ENCODE results near the gene CTBS. TPM values are rescaled to one million over a fixed set of nuclear protein-coding genes. Genes with fewer than 3 reads are reported as not detected.

Gene CTBS
- total RNA-seq, 4 donors from 2014 or later = 15.1 to 16.9 (median 15.5) TPM

- WGBS, 2 donors = 92 to 100% methylated on average over 1 of the region's 1 CpG
- no peak for TF ChIP-seq POLR2A (IDR thresholded peaks at IDR 0.05)
- TF ChIP-seq, protein P1, sequence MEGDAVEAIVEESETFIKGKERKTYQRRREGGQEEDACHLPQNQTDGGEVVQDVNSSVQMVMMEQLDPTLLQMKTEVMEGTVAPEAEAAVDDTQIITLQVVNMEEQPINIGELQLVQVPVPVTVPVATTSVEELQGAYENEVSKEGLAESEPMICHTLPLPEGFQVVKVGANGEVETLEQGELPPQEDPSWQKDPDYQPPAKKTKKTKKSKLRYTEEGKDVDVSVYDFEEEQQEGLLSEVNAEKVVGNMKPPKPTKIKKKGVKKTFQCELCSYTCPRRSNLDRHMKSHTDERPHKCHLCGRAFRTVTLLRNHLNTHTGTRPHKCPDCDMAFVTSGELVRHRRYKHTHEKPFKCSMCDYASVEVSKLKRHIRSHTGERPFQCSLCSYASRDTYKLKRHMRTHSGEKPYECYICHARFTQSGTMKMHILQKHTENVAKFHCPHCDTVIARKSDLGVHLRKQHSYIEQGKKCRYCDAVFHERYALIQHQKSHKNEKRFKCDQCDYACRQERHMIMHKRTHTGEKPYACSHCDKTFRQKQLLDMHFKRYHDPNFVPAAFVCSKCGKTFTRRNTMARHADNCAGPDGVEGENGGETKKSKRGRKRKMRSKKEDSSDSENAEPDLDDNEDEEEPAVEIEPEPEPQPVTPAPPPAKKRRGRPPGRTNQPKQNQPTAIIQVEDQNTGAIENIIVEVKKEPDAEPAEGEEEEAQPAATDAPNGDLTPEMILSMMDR (IDR thresholded peaks at IDR 0.05) = no peak
- no peak for DNase-seq (ENCODE audit: low spot score in 2 of 2)
- no peak overlapping the region for H3K4me3 ChIP-seq (ENCODE audit: low read depth, poor library complexity, severe bottlenecking)
- intact Hi-C loops (cut with DNase I; ENCODE audit: low total_unique reads) = loop anchor here (5.0 to 10.0 kb wide), 2 partner anchors 163 to 470 kb away; no protein-coding TSS in a partner anchor
Measured at GRCh38 chr1:84605157-84605556, 30.9 kb upstream of the CTBS start.

DNA sequence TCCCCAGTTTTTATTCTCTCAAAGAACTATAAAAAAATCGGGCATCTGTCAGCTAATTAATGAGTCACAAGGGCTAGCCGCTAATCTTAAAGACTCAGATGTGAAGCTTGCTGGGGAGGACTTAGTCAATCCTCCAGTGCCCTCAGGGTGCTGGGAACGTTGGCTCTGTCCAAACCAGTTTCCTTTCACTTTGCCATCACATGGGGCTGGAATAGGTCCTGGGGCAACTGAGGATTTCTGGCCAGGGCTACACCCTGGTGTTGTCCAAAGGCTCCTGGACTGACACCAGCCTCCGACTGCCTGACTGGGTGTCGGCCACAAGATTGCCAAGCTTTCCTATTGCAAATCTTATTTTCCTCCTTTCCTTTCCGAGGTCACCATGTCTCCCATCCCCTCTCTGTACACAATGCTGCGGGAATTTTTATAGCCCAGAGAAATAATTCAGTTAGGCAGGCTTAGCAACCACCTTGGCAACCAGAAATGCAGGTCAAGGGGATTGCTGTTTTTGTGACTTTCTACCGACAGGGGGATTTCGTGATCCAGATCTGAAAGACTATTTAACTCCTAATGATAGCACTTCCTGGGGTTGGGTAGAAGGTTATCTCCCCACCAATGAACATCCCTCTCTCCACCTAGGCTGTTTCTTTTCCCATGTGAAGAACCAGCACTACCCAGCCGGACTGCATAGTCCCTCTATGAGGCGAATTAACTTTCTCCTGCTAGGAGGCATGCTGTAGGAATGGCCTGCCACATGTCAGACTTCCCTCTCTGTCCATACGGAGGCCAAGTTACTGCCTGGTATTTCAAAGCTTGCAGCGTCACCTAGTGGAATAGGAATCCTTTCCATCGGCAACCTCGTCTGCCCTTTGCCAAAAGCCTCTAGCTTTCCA, 29.9 kb upstream of the CTBS start:
- intact Hi-C loops (cut with DNase I; ENCODE audit: low total_unique reads) = loop anchor here (10.0 kb wide), 1 partner anchor 469 kb away; no protein-coding TSS in a partner anchor
- no peak for TF ChIP-seq POLR2A (IDR thresholded peaks at IDR 0.05)
- TF ChIP-seq, protein P1 (IDR thresholded peaks at IDR 0.05) = no peak
- WGBS, 2 donors = 27 to 34% methylated on average over 15 of the region's 15 CpGs
- DNase-seq (ENCODE audit: low spot score in 2 of 2) = peak; percentile 62 to 87
- no peak overlapping the region for H3K4me3 ChIP-seq (ENCODE audit: low read depth, poor library complexity, severe bottlenecking)

GRCh38 chr1:84603223-84603622, 29.0 kb upstream of the CTBS start:
- TF ChIP-seq, protein P1 (IDR thresholded peaks at IDR 0.05) = no peak
- no peak for DNase-seq (ENCODE audit: low spot score in 2 of 2)
- WGBS, 2 donors = 46 to 74% methylated on average over 2 of the region's 2 CpGs
- intact Hi-C loops (cut with DNase I; ENCODE audit: low total_unique reads) = loop anchor here (10.0 kb wide), 1 partner anchor 468 kb away; no protein-coding TSS in a partner anchor
- no peak overlapping the region for H3K4me3 ChIP-seq (ENCODE audit: low read depth, poor library complexity, severe bottlenecking)

DNA sequence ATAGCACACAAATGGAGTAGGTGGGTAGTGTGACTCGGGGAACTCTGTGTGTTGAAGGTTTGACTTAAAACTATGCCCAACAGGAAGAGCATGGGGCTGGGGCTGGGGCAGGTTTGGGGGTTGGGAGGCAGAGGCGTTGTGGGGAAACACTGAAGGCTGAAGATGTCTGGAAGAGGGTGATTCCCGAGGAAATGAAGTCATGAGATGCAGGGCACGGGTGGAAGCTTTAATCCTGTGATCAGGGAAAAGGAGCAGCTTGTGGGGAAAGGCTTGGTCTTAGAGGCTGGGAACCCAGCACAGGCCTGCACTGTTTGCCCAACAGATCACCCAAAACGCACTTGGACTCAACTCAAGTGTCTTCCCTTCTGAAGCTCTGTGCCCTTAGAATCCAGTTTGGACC, 26.6 kb upstream of the CTBS start:
- no peak overlapping the region for H3K4me3 ChIP-seq (ENCODE audit: low read depth, poor library complexity, severe bottlenecking)
- DNase-seq (ENCODE audit: low spot score in 2 of 2) = no peak
- TF ChIP-seq, protein P1 (IDR thresholded peaks at IDR 0.05) = no peak
- TF ChIP-seq POLR2A (IDR thresholded peaks at IDR 0.05) = no peak
- 86 to 87% methylated on average over 5 of the region's 5 CpGs for WGBS, 2 donors
- intact Hi-C loops (cut with DNase I; ENCODE audit: low total_unique reads) = loop anchor here (10.0 kb wide), 1 partner anchor 466 kb away; no protein-coding TSS in a partner anchor

DNA sequence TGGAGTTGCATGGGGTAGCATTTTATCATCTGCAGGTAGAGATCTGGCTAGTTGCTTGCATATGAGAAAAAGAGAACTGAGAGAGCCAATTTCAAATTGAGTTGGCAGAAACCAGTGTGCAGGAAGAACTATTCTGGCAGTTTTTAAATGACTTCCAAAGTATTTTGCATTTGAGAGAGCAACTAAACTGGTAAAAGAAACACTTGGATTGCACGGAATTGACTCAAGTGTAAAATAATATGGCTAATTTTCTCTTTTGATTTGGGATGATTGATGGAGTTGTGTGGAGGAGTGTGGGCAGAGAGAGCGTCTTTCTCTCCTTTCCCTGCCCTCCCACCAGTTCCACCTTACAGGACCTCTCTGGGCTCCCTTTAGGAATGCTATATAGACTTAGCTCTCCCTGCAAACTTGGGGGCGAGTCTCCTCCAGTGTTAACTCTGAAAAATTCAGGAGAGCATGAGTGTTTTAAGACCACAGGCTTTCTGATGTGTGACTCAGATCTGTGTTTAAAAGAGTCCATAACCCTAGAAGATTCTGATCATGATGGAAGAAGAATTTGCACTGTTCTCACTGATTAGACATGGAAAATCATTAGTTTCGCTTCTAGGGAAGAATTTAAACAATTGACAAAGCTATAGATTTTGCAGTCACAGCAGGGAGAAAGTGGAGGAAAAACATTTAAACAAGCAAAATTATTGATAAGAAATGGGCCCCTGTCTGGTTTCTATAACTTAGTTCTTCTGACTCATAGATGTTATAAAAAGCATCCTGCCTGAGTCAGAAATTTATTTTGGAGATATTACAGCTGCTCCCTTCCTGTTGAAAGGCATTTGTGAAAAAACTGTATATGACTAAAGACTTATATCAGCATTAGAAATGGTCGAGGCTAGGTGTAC, 24.9 kb upstream of the CTBS start:
- TF ChIP-seq, protein P1 (IDR thresholded peaks at IDR 0.05) = no peak
- no peak overlapping the region for H3K4me3 ChIP-seq (ENCODE audit: low read depth, poor library complexity, severe bottlenecking)
- intact Hi-C loops (cut with DNase I; ENCODE audit: low total_unique reads) = no loop called here
- DNase-seq (ENCODE audit: low spot score in 2 of 2) = no peak
- WGBS, 2 donors = 34 to 47% methylated on average over 5 of the region's 5 CpGs
